HepG2 (cell line): ENCODE results near the gene ADAM15. TPM values are rescaled to one million over a fixed set of nuclear protein-coding genes. Genes with fewer than 3 reads are reported as not detected.

Experiments
- AKNA ChIP-seq: sonication (generic); formaldehyde crosslinking; IDR thresholded peaks from 2 replicates; pipeline ENCODE4 v1.4.0; 2020; ENCODE audit warnings: missing genetic modification reagents, borderline replicate concordance
- CERS6 ChIP-seq: sonication (generic); formaldehyde crosslinking; IDR thresholded peaks from 2 replicates; pipeline ENCODE4 v1.5.0; 2020; ENCODE audit warnings: missing genetic modification reagents
- GABPB1 ChIP-seq: IDR thresholded peaks from 2 replicates; pipeline ENCODE4 v1.6.1; 2016; ENCODE audit warnings: mild to moderate bottlenecking, missing genetic modification reagents, moderate library complexity, missing compliant biosample characterization
- GPN1 ChIP-seq: sonication (generic); formaldehyde crosslinking; IDR thresholded peaks from 2 replicates; pipeline ENCODE4 v1.5.1; 2020; ENCODE audit warnings: missing genetic modification reagents, borderline replicate concordance
- HIVEP1 ChIP-seq: sonication (generic); formaldehyde crosslinking; IDR thresholded peaks from 2 replicates; pipeline ENCODE4 v1.4.0; 2020; ENCODE audit warnings: mild to moderate bottlenecking, missing genetic modification reagents
- HOXA9 ChIP-seq: sonication (generic); formaldehyde crosslinking; IDR thresholded peaks from 2 replicates; pipeline ENCODE4 v1.8.1; 2022; ENCODE audit warnings: missing genetic modification reagents, mild to moderate bottlenecking, moderate library complexity, borderline replicate concordance
- MED13 ChIP-seq: sonication (generic); formaldehyde crosslinking; IDR thresholded peaks from 2 replicates; pipeline ENCODE4 v1.5.0; 2020; ENCODE audit warnings: missing genetic modification reagents
- MEIS1 ChIP-seq: sonication (generic); formaldehyde crosslinking; IDR thresholded peaks from 2 replicates; pipeline ENCODE4 v1.9.0; 2021; ENCODE audit warnings: mild to moderate bottlenecking, missing genetic modification reagents, moderate library complexity, borderline replicate concordance
- MLLT10 ChIP-seq: sonication (generic); formaldehyde crosslinking; IDR thresholded peaks from 2 replicates; pipeline ENCODE4 v1.4.0; 2020; ENCODE audit warnings: missing genetic modification reagents
- NR2F2 ChIP-seq: IDR thresholded peaks from 2 replicates; pipeline ENCODE4 v1.6.1; 2012; ENCODE audit warnings: low read depth, inconsistent platforms, borderline replicate concordance
- PRPF4 ChIP-seq: fragments of 200-400 bp; formaldehyde crosslinking; IDR thresholded peaks from 2 replicates; pipeline ENCODE4 v1.6.1; 2016; ENCODE audit warnings: low read length, low read depth; ENCODE audit not compliant: poor library complexity, severe bottlenecking
- STAT5B ChIP-seq: sonication (generic); formaldehyde crosslinking; IDR thresholded peaks from 2 replicates; pipeline ENCODE4 v1.4.0; 2020; ENCODE audit warnings: missing genetic modification reagents
- XRCC5 ChIP-seq: fragments of 200-400 bp; formaldehyde crosslinking; optimal IDR thresholded peaks from 2 replicates; pipeline ENCODE3; 2017; ENCODE audit warnings: mild to moderate bottlenecking, low read length
- ZBTB1 ChIP-seq: sonication (generic); formaldehyde crosslinking; IDR thresholded peaks from 2 replicates; pipeline ENCODE4 v1.4.0; 2020; ENCODE audit warnings: missing genetic modification reagents, borderline replicate concordance
- ZFP82 ChIP-seq: sonication (generic); formaldehyde crosslinking; IDR thresholded peaks from 2 replicates; pipeline ENCODE4 v1.5.1; 2020; ENCODE audit warnings: mild to moderate bottlenecking, missing genetic modification reagents, borderline replicate concordance
- ZGPAT ChIP-seq: IDR thresholded peaks from 2 replicates; pipeline ENCODE4 v1.6.1; 2016; ENCODE audit warnings: mild to moderate bottlenecking
- ZKSCAN8 ChIP-seq: IDR thresholded peaks from 2 replicates; pipeline ENCODE4 v1.6.1; 2016; ENCODE audit warnings: borderline replicate concordance, missing genetic modification reagents, missing compliant biosample characterization
- ZNF138 ChIP-seq: sonication (generic); formaldehyde crosslinking; IDR thresholded peaks from 2 replicates; pipeline ENCODE4 v1.5.0; 2020; ENCODE audit warnings: mild to moderate bottlenecking, low read depth, missing genetic modification reagents
- ZNF704 ChIP-seq: sonication (generic); formaldehyde crosslinking; IDR thresholded peaks from 2 replicates; pipeline ENCODE4 v1.8.1; 2023; ENCODE audit warnings: mild to moderate bottlenecking, inconsistent platforms, moderate library complexity, missing genetic modification reagents, borderline replicate concordance
- ZNF83 ChIP-seq: sonication (generic); formaldehyde crosslinking; IDR thresholded peaks from 2 replicates; pipeline ENCODE4 v1.4.0; 2020; ENCODE audit warnings: missing genetic modification reagents, mild to moderate bottlenecking, borderline replicate concordance
- ZSCAN31 ChIP-seq: sonication (generic); formaldehyde crosslinking; IDR thresholded peaks from 2 replicates; pipeline ENCODE4 v1.5.0; 2020; ENCODE audit warnings: low read depth, mild to moderate bottlenecking, missing genetic modification reagents
- polyA plus RNA-seq, 8 experiments: library from polyadenylated mRNA; depleted of rRNA in 3 of 8; stranded (reverse) in 7 of 8; unstranded in 1 of 8; fragments of >200 nt; fragmentation: Illumina TruSeq in 4 of 8; extraction: Trizol in 4 of 8; gene quantifications; 2 replicates each; pipeline versions ENCODE4 v1.2.1 to v1.2.3, GENCODE V29; 2011 to 2016; ENCODE audit warnings: low read depth in 4 of 8, missing spikeins in 1 of 8, mixed read lengths in 1 of 8; ENCODE audit not compliant: insufficient read depth in 1 of 8
- total RNA-seq, 5 experiments: library from RNA; depleted of rRNA; stranded (reverse); fragments of >200 nt; fragmentation: Illumina TruSeq; extraction: Trizol; gene quantifications; 2 replicates each; pipeline ENCODE4 v1.2.3, GENCODE V29; 2016; ENCODE audit warnings: low read depth in 1 of 5

The ADAM15 gene
- total and polyA plus RNA-seq, 2 of the 13 experiments (the other 11 are each of a cell fraction or from before 2014, with no cell fraction given) = 17.9 to 25.6 TPM

GRCh38 chr1:155084722-155085503 lies 33.8 kb downstream of the ADAM15 start (continued):
- TF ChIP-seq ZNF704 (CRISPR knock-in tag) = no peak
- TF ChIP-seq HIVEP1 (CRISPR knock-in tag) = 0 out of 2 replicates have a peak, but pooled peaks have one; percentile 30
- no peak for TF ChIP-seq ZBTB1
- TF ChIP-seq ZNF83 (CRISPR knock-in tag) = no peak
- peak; percentile 80 for TF ChIP-seq GABPB1 (CRISPR knock-in tag)
- peak; percentile 81 for TF ChIP-seq ZSCAN31 (CRISPR knock-in tag)
- no peak for TF ChIP-seq CERS6 (CRISPR knock-in tag)
- no peak for TF ChIP-seq AKNA
- TF ChIP-seq NR2F2 = no peak
- no peak for TF ChIP-seq ZNF138 (CRISPR knock-in tag)
- no peak; the same call in 1 of the 2 replicates for TF ChIP-seq MEIS1 (CRISPR knock-in tag)
- TF ChIP-seq MLLT10 (CRISPR knock-in tag) = no peak
- TF ChIP-seq MED13 (CRISPR knock-in tag) = no peak
- TF ChIP-seq GPN1 (CRISPR knock-in tag) = no peak
- peak; percentile 99 for TF ChIP-seq XRCC5
- no peak for TF ChIP-seq ZFP82 (CRISPR knock-in tag)
- TF ChIP-seq STAT5B (CRISPR knock-in tag) = no peak
- TF ChIP-seq PRPF4 = no peak
- TF ChIP-seq HOXA9 (CRISPR knock-in tag) = no peak; the same call in 1 of the 2 replicates
- peak; percentile 57; the same call in 1 of the 2 replicates for TF ChIP-seq ZKSCAN8 (CRISPR knock-in tag)
- peak; percentile 84 for TF ChIP-seq ZGPAT
